GM21360 (cell line): ENCODE measurements around the gene SLC27A2.
"Not testable (repeated sequence)": the region's sequence is repeated elsewhere in the genome, so short reads cannot be mapped to it uniquely, and the experiment has no call there.

Source experiments
- ATAC-seq: cut with Tn5 transposase; IDR thresholded peaks from one replicate; pipeline ENCODE4 v1.9.1; 2021; ENCODE audit warnings: mild to moderate bottlenecking, moderate library complexity; ENCODE audit not compliant: unreplicated experiment

The SLC27A2 gene

GRCh38 chr15:50163719-50164410 is 18.1 kb upstream of the SLC27A2 start:
- no peak for ATAC-seq

DNA sequence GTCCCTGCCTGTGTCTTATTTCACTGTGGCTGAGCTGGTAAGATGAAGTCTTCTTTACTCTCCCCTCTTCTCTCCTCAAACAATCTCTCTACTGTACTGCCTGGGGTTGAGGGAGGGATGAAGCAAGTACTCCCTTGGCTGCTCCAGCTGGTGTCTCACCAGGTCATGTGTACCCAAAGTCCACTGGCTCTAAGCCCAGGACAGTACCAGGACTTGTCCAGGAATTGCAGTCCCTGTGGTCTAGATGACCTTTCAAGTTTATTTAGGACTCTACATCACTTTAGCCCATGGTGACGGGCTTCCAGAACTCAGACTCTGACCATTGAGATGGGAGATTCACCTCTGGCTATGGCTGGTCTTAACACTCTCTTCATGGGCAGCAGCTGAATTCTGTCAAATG is 17.5 kb upstream of the SLC27A2 start:
- ATAC-seq, result no peak

GRCh38 chr15:50166216-50166615 is 15.8 kb upstream of the SLC27A2 start:
- no peak for ATAC-seq

GRCh38 chr15:50167110-50167509 is 14.9 kb upstream of the SLC27A2 start:
- ATAC-seq, result no peak

DNA sequence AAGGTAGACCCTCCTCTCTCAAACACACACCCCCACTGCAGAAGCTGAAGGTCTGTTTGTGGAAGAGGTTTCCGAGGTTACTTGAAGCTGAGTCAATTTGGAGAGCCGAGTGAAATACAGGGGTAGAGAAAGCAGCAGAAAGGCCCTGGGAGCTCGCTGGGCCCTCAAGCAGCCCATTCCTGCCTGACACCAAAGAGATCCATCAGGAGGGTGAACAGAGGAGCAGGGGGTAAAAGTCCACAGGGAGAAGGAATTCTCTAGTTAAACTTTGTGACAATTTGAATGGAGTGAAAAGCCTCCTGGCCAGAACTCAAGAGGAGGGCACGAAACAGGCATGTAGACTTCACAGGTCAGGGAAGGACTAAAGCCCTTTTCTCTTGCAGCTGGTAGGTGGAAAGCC is 13.6 kb upstream of the SLC27A2 start:
- ATAC-seq, result no peak

DNA sequence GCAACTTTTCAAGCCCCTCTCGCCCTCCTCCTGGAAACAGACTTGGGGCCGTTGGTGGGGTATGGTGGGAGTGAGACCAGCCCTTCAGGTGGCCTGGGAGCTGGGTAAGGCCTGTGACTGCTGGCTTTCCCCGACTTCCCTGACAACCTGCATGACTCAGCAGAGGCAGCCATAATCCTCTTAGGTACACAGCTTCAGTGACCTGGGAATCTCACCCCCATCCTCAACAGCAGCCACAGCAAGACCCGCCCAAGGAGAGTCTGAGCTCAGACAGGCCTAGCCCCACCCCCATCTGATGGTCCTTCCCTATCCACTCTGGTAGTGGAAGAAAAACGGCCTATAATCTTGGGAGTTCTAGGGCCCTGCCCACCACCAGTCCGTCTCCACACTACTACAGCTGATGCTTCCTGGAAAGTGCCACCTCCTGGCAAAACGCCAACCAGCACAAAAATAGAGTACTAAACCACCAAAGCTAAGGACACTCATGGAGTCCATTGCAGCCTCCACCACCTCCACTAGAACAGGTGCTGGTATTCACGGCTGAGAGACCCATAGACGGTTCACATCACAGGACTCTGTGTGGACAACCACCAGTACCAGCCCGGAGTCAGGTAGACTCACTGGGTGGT is 13.1 kb upstream of the SLC27A2 start:
- ATAC-seq, result no peak

DNA sequence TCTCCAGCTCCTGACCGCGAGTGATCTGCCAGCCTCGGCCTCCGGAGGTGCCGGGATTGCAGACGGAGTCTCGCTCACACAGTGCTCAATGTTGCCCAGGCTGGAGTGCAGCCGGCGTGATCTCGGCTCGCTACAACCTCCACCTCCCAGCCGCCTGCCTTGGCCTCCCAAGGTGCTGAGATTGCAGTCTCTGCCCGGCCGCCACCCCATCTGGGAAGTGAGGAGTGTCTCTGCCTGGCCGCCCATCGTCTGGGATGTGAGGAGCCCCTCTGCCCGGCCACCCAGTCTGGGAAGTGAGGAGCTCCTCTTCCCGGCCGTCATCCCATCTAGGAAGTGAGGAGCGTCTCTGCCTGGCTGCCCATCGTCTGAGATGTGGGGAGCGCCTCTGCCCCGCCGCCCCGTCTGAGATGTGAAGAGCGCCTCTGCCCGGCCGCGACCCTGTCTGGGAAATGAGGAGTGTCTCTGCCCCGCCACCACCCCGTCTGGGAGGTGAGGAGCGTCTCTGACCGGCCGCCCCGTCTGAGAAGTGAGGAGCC is 9.6 kb upstream of the SLC27A2 start:
- ATAC-seq, result not testable (repeated sequence)

GRCh38 chr15:50176869-50177268 is 5.1 kb upstream of the SLC27A2 start:
- ATAC-seq, result no peak

- ATAC-seq, result no peak
These were observed 1.9 kb upstream of the SLC27A2 start for GRCh38 chr15:50180091-50180490.

DNA sequence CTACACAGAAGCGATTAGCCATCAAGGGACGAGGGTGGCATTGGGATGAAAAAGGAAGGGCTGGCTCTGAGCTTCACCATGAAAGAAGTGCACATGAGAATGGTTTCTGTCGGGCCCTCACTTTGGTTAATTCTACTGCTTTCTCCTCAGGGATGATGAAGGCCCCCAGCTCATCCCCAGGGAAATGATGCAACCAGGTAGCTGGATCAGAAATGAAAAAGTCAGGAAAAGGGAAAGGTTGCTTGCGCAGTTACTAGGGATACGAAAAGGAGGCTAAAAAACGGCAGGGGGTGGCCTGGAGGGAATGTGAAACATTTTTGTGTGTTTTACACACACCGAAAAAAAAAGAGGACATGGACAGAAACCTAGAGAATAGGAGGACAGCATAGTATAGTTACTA is 1.4 kb upstream of the SLC27A2 start:
- no peak for ATAC-seq

- ATAC-seq, result no peak
These were observed 611 bp upstream of the SLC27A2 start for GRCh38 chr15:50181201-50181968.

- ATAC-seq, result peak; percentile 50
These were observed 420 bp downstream of the SLC27A2 start for GRCh38 chr15:50182219-50183013.

DNA sequence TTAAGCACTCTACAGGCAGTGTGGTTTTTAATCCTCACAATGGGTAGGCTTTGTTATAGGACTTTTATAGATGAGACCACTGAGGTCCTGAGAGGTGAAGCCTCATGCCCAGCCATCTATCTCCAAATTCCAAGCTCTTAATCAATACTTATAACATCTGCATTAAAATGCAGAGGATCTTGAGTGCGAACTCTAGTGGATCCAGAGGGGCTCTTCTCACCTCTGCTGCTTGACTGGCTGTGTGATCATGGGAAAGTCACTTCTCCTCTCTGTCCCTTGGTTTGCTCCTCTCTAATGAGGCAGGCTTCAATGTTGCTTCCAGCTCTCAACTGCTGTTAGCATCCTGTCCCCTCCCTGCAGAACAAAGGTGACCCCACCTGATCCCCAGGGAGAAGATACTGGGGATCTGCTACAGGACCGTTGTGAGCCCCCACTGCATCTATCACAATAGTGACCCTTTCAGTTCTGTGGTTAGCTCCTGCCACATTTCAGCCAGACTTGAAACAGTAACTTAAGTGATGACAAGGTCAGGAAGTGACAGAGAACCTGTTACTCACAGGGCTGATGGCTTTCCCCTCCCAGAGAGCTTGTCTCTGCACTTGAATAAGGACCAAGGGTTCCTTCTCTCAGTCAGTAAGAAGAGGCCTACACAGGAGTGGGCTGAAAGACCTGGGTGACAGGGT is 1.3 kb downstream of the SLC27A2 start:
- ATAC-seq, result no peak

- ATAC-seq, result no peak
These were observed 3.0 kb downstream of the SLC27A2 start for GRCh38 chr15:50184863-50185504.

DNA sequence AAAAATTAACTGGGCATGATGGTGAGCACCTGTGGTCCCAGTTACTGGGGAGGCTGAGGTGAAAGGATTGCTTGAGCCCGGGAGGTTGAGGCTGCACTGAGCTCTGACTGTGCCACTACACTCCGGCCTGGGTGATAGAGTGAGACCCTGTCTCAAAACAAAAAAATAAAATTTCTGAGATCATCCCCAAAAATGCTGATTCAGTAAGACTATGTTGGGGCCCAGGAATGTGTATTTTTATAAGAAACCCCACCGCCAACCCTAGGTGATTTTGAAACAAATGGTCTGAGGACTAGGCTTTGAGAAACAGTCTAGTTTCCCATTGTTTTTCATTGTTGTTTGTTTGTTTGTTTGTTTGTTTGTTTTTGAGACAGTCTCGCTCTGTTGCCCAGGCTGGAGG is 4.1 kb downstream of the SLC27A2 start:
- no peak for ATAC-seq

GRCh38 chr15:50186752-50187151 is 4.8 kb downstream of the SLC27A2 start:
- ATAC-seq, result no peak

GRCh38 chr15:50187525-50187924 is 5.5 kb downstream of the SLC27A2 start:
- ATAC-seq, result no peak

- no peak for ATAC-seq
These were observed 6.0 kb downstream of the SLC27A2 start for GRCh38 chr15:50187997-50188396.

- ATAC-seq, result not testable (repeated sequence)
These were observed 6.8 kb downstream of the SLC27A2 start for GRCh38 chr15:50188793-50189192.

GRCh38 chr15:50189633-50190032 is 7.6 kb downstream of the SLC27A2 start:
- no peak for ATAC-seq
